Stimulated activated CD4-positive, alpha-beta T cell treated with anti-CD3 and anti-CD28 coated beads, Interleukin-1b, Interleukin-23, amount 100 ng/mL, for 24 hours (primary cell): ENCODE measurements around the gene NECAP2.
"Not testable (repeated sequence)": the region's sequence is repeated elsewhere in the genome, so short reads cannot be mapped to it uniquely, and the experiment has no call there.

Experiments
- DNase-seq, 4 experiments: peaks; one replicate each; pipeline ENCODE4 v3.0.0-alpha.2; 2020; ENCODE audit warnings: low read depth in 4 of 4, low spot score in 1 of 4

The NECAP2 gene

DNA sequence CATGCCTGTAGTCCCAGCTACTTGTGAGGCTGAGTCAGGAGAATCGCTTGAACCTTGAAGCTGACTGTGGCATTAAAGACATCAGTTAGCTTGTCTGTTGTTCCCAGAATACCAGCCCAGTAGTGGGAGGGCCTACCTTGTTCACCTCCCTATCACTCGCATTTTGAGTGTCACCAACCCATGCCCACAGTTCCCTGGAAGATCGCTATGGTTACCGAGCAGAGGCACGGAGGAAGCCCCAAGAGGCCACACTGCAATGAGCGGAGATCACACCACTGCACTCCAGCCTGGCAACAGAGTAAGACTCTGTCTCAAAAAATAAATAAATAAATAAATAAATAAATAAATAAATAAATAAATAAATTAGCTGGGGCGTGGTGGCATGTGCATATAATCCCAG, 52.4 kb downstream of the NECAP2 start:
- DNase-seq = not testable (repeated sequence)

GRCh38 chr1:16493731-16494130, 53.2 kb downstream of the NECAP2 start:
- DNase-seq = not testable (repeated sequence)

DNA sequence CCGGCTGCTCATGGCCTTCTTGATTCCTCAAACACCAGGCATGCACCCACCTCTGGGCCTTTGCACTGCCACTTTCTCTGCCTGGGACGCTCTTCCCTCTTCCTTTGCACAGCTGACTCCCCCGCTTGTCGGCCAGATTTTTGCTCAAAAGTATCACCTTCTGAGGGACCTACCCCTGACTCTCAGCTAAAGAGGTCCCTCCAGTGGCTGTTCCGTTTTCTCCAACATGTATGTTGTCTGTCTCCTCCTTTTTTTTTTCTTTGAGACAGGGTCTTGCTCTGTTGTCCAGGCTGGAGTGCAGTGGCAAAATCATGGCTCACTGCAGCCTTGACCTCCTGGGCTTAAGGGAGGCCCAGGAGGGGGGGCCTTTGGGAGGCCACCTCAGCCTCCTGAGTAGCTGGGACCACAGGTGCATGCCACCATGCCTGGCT, 57.0 kb downstream of the NECAP2 start:
- DNase-seq = not testable (repeated sequence)

GRCh38 chr1:16498047-16498446, 57.5 kb downstream of the NECAP2 start:
- DNase-seq = not testable (repeated sequence)

DNA sequence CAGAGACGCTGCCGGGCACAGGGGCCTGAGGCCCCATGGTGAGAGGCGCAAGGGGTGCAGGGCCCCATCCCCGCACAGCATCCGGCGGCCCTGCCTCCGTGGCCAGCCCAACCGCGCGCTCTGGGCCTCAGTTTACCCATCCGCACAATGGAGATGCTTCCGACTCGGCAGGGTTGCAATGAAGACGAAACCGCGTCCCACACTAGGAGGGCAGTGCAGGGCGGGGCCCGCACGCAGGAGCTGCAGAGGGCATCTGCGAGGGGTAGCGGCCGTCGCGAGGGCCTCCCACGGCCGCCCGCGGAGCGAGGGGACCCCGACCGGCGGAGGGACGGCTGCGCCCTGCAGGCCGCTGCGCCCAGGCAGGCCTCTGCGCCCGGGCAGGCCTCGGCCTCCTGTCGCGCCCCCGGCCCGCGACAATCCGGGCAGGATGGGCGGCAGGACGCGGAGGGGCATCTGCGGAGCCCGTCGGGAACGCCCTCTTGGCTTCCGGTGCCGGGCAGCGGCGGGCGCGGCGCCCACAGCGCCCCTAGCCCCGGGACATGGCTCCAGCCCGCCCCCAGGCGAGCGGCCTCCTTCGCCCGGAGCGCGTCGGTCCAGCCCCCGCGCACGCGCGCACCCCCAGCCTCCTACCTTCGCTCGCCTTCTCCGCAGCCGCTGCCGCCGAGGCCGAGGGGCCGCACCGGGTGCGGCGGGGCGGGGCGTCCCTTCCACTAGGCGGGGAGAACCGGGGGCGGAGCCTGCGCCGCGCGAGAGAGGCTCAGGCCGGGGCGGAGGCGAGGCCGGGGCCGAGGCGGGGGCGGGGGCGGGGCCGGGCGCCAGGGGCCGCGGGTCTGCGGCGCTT, 58.3 kb downstream of the NECAP2 start:
- peak; percentile 54 to 82 (median 64) for DNase-seq

DNA sequence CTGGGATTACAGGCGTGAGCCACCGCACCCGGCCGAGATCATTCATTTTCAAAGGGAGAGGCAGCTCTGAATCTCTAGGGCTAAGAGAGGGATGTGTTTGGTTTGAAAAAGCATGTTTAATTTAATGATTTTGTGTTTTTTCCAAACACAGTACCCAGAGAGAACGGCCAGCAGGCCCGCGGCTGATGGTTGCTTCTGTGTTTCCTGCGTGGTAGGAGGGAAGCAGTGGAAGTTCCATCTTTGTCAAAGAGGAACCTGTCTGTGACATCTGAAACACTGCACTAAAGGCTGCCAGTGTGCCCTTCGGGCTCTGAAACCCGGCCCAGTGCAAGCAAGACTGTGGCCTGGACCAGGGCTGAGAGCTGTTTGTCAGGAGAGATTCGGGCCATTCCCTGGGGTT, 59.9 kb downstream of the NECAP2 start:
- DNase-seq = not testable (repeated sequence)

DNA sequence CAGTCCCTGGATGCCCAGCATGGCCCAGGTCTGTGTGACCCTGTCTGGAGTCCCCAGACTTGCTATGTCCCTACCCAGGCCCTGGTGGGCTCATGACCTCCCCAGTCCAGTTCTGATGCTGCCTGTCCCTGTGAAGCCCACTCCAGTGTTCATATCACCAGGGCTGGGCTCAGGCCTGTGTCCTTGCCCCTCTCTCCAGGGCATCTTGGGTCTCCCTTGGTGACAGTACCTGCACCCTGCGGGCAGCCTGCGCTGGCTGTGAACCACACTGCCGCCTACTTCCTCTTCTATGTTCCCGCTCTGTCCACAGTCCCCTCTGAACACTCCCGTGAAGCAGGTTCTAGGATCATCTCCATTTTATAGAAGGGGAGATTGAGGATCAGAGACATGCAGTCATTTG, 60.5 kb downstream of the NECAP2 start:
- DNase-seq = not testable (repeated sequence)

GRCh38 chr1:16501446-16501845, 60.9 kb downstream of the NECAP2 start:
- DNase-seq = not testable (repeated sequence)

- DNase-seq = no peak
Observed at GRCh38 chr1:16503494-16503893, 63.0 kb downstream of the NECAP2 start.

- DNase-seq = not testable (repeated sequence)
Observed at GRCh38 chr1:16505870-16506269, 65.3 kb downstream of the NECAP2 start.

DNA sequence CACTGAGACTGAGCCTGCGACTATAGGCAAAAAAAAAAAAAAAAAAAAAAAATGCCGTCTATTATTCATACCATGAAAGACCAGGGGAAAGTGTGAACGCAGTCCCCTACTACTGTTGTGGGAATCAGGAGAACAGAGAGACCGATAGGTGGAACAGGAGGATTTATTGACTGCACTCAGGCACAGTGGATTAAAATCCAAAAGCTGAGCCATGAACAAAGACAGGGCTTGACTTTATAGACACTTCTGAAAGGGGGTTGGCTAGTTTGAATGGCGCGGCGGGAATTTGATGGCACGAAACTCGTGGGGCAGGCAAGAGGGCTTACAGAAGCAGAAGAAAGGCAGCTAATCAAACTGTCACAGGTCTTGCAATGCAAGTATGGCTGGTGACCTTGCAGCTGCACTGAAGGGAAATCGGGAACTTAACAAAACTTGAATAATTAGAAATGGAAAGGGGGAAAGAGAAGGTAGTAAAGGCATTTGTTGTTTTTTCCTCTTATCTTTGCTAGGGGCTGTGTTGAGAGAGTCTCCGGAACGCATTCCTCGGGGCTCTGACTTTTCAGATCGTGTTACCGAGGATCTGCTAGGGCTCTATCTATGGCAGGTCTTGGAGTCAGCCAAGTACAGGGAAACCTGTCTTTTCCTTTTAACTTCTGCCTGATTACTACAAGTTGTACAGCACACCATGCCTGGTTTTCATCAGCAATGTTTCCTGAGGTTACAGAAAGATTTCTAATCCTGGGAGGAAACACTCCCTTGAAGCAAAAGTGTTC, 66.0 kb downstream of the NECAP2 start:
- not testable (repeated sequence) for DNase-seq

- not testable (repeated sequence) for DNase-seq
Observed at GRCh38 chr1:16508861-16509445, 68.4 kb downstream of the NECAP2 start.
